Mammary epithelial cell (primary cell): ENCODE results near the gene LSP1.

Experiments
- EZH2 ChIP-seq: IDR thresholded peaks from 2 replicates; pipeline ENCODE4 v1.6.1; 2012; ENCODE audit warnings: low read length, inconsistent platforms, borderline replicate concordance
- TF ChIP-seq, protein P1 (sequence below), 2 donors: IDR thresholded peaks in 1 of 2; conservative IDR thresholded peaks in 1 of 2; 2 replicates each; pipeline ENCODE4 v1.5.1; 2011 to 2012; ENCODE audit warnings: inconsistent platforms in 2 of 2, low read length in 2 of 2, mild to moderate bottlenecking in 2 of 2, control low read depth in 1 of 2, low read depth in 1 of 2; ENCODE audit not compliant: insufficient read depth in 1 of 2; ENCODE audit errors: extremely low read depth in 1 of 2

DNA sequence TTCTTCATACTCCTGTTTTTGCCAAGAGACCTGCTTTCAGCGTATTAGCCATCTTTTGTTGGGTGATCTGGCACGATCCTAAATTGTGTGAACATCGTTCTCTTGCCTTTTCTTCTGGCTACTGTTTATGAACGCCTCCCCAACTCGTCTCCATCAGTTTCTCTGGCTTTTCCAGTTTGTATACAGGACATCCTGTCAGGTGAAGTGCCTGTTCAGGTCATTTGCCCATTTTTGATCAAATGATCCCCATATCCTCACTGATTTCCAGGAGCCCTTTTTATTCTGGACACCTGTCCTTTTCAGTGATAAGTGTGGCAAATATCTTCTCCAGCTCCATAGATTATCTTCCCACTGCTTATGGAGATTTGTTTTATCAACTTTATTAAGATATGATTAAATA lies 40.6 kb upstream of the LSP1 start:
- TF ChIP-seq EZH2: no peak
- TF ChIP-seq, protein P1, sequence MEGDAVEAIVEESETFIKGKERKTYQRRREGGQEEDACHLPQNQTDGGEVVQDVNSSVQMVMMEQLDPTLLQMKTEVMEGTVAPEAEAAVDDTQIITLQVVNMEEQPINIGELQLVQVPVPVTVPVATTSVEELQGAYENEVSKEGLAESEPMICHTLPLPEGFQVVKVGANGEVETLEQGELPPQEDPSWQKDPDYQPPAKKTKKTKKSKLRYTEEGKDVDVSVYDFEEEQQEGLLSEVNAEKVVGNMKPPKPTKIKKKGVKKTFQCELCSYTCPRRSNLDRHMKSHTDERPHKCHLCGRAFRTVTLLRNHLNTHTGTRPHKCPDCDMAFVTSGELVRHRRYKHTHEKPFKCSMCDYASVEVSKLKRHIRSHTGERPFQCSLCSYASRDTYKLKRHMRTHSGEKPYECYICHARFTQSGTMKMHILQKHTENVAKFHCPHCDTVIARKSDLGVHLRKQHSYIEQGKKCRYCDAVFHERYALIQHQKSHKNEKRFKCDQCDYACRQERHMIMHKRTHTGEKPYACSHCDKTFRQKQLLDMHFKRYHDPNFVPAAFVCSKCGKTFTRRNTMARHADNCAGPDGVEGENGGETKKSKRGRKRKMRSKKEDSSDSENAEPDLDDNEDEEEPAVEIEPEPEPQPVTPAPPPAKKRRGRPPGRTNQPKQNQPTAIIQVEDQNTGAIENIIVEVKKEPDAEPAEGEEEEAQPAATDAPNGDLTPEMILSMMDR (conservative IDR thresholded peaks at IDR 0.05 in 1 of 2, IDR thresholded peaks at IDR 0.05 in 1 of 2; ENCODE audit: extremely low read depth in 1 of 2, insufficient read depth in 1 of 2, low read depth in 1 of 2, low read length in 2 of 2): no peak
